ENCODE results near the gene CES2. TPM values are rescaled to one million over a fixed set of nuclear protein-coding genes. Genes with fewer than 3 reads are reported as not detected.

The CES2 gene
- total RNA-seq, 1 experiment from 2014 or later = 29.7 TPM

DNA sequence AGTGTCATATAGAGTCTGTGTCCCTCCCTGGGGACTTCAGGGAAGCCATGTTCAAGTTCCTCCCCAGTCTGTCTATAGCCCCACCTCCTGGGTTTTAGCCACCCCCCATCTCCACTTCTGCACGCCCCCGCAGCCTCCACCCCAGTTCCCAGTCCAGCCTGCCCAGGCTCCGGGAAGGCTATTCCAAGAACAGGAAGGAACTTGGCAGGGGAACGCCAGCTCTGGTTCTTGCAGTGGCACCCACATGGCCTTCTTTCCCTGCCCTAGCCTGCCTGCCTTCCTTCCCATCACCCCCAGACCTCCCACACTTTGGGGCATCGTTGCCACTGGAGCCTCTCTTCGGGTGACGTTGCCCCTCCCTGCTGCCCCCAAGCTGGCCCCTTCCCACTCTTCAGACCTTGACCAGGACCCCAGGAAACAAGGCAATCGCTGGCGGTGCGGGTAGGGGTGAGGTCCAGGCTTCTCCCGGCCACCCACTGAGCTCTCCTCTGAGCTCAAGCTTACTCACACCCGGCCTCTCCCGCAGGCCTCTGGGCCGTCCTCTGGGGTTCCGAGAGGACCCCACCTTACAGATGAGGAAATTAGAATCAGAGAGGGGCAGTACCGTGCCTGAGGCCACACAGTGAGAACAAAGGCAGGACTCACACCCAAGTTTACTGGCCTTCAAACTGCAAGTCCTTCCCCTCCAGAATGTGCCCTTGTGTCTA, 43.8 kb downstream of the CES2 start:
- H3K4me1 Mint-ChIP-seq = peaks cover 6% of the 10 kb centered on the region
- TF ChIP-seq, protein P1, sequence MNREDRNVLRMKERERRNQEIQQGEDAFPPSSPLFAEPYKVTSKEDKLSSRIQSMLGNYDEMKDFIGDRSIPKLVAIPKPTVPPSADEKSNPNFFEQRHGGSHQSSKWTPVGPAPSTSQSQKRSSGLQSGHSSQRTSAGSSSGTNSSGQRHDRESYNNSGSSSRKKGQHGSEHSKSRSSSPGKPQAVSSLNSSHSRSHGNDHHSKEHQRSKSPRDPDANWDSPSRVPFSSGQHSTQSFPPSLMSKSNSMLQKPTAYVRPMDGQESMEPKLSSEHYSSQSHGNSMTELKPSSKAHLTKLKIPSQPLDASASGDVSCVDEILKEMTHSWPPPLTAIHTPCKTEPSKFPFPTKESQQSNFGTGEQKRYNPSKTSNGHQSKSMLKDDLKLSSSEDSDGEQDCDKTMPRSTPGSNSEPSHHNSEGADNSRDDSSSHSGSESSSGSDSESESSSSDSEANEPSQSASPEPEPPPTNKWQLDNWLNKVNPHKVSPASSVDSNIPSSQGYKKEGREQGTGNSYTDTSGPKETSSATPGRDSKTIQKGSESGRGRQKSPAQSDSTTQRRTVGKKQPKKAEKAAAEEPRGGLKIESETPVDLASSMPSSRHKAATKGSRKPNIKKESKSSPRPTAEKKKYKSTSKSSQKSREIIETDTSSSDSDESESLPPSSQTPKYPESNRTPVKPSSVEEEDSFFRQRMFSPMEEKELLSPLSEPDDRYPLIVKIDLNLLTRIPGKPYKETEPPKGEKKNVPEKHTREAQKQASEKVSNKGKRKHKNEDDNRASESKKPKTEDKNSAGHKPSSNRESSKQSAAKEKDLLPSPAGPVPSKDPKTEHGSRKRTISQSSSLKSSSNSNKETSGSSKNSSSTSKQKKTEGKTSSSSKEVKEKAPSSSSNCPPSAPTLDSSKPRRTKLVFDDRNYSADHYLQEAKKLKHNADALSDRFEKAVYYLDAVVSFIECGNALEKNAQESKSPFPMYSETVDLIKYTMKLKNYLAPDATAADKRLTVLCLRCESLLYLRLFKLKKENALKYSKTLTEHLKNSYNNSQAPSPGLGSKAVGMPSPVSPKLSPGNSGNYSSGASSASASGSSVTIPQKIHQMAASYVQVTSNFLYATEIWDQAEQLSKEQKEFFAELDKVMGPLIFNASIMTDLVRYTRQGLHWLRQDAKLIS (CRISPR knock-in tag; IDR thresholded peaks at IDR 0.05; ENCODE audit: borderline replicate concordance) = no peak
- no peak for TF ChIP-seq HMGA2 (CRISPR knock-in tag; IDR thresholded peaks at IDR 0.05)
- TF ChIP-seq CBFB (CRISPR knock-in tag; IDR thresholded peaks at IDR 0.05; ENCODE audit: low read depth) = no peak
- no peak for TF ChIP-seq PRRX2 (CRISPR knock-in tag; IDR thresholded peaks at IDR 0.05)
- TF ChIP-seq CREB1 (CRISPR knock-in tag; IDR thresholded peaks at IDR 0.05) = no peak
- no peak for TF ChIP-seq NR3C1 (CRISPR knock-in tag; conservative IDR thresholded peaks at IDR 0.05; ENCODE audit: low read depth)
- TF ChIP-seq, protein P2, sequence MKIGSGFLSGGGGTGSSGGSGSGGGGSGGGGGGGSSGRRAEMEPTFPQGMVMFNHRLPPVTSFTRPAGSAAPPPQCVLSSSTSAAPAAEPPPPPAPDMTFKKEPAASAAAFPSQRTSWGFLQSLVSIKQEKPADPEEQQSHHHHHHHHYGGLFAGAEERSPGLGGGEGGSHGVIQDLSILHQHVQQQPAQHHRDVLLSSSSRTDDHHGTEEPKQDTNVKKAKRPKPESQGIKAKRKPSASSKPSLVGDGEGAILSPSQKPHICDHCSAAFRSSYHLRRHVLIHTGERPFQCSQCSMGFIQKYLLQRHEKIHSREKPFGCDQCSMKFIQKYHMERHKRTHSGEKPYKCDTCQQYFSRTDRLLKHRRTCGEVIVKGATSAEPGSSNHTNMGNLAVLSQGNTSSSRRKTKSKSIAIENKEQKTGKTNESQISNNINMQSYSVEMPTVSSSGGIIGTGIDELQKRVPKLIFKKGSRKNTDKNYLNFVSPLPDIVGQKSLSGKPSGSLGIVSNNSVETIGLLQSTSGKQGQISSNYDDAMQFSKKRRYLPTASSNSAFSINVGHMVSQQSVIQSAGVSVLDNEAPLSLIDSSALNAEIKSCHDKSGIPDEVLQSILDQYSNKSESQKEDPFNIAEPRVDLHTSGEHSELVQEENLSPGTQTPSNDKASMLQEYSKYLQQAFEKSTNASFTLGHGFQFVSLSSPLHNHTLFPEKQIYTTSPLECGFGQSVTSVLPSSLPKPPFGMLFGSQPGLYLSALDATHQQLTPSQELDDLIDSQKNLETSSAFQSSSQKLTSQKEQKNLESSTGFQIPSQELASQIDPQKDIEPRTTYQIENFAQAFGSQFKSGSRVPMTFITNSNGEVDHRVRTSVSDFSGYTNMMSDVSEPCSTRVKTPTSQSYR (CRISPR knock-in tag; IDR thresholded peaks at IDR 0.05) = no peak
- no peak overlapping the region for H3K4me3 Mint-ChIP-seq
- no peaks in the 10 kb centered on the region; the same call in 1 of the 2 replicates for H3K27me3 Mint-ChIP-seq (ENCODE audit: low read depth)
- no peak overlapping the region for H3K27ac Mint-ChIP-seq
- no peak for DNase-seq (ENCODE audit: low spot score)
- CTCF ChIA-PET = interaction anchor here (0.7 to 4.5 kb wide), 8 partner anchors 18 to 219 kb away, joined by 3 to 27 read pairs (median 5); partner anchors contain the start of genes CES3 and ELMO3
- no peak for ATAC-seq
- H3K9me3 Mint-ChIP-seq = no peaks in the 10 kb centered on the region
- no peaks in the 10 kb centered on the region for H3K36me3 Mint-ChIP-seq
- POLR2A ChIA-PET = no interaction called here

DNA sequence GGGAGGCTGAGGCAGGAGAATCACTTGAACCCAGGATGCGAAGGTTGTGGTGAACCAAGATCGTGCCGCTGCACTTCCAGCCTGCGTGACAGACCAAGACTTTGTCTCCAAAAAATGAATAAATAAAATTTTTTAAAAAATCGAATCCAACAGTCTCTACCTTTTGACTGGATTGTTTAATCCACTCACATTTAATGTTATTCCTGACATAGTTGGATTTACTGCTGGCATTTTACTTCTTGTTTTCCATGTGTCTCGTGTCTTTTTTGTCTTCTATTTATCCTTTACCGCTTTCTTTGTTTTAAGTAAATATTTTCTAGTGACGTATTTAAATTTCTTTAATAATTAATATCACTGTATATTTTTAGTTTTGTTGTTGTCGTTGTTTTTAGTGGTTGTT, 47.7 kb downstream of the CES2 start:
- H3K9me3 Mint-ChIP-seq = no peaks in the 10 kb centered on the region
- no peaks in the 10 kb centered on the region for H3K36me3 Mint-ChIP-seq
- ChIA-PET CTCF (interaction anchor here (0.6 to 1.7 kb wide), 5 partner anchors 22 to 215 kb away, joined by 3 to 6 read pairs (median 3); partner anchors contain the start of gene CES3), POLR2A (no interaction called here)
- H3K4me3 Mint-ChIP-seq = no peak overlapping the region
- H3K27ac Mint-ChIP-seq = no peak overlapping the region
- ATAC-seq (no peak), DNase-seq (ENCODE audit: low spot score) (no peak)
- TF ChIP-seq IRF2 (CRISPR knock-in tag; IDR thresholded peaks at IDR 0.05; ENCODE audit: borderline replicate concordance, low read depth) (no peak), GRHL2 (CRISPR knock-in tag; IDR thresholded peaks at IDR 0.05; ENCODE audit: insufficient replicate concordance, severe bottlenecking) (no peak), NFYB (CRISPR knock-in tag; conservative IDR thresholded peaks at IDR 0.05; ENCODE audit: low read depth) (no peak), ZNF416 (CRISPR knock-in tag; IDR thresholded peaks at IDR 0.05) (no peak)
- TF ChIP-seq, protein P3, sequence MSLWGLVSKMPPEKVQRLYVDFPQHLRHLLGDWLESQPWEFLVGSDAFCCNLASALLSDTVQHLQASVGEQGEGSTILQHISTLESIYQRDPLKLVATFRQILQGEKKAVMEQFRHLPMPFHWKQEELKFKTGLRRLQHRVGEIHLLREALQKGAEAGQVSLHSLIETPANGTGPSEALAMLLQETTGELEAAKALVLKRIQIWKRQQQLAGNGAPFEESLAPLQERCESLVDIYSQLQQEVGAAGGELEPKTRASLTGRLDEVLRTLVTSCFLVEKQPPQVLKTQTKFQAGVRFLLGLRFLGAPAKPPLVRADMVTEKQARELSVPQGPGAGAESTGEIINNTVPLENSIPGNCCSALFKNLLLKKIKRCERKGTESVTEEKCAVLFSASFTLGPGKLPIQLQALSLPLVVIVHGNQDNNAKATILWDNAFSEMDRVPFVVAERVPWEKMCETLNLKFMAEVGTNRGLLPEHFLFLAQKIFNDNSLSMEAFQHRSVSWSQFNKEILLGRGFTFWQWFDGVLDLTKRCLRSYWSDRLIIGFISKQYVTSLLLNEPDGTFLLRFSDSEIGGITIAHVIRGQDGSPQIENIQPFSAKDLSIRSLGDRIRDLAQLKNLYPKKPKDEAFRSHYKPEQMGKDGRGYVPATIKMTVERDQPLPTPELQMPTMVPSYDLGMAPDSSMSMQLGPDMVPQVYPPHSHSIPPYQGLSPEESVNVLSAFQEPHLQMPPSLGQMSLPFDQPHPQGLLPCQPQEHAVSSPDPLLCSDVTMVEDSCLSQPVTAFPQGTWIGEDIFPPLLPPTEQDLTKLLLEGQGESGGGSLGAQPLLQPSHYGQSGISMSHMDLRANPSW (CRISPR knock-in tag; conservative IDR thresholded peaks at IDR 0.05; ENCODE audit: low read depth) = no peak
- TF ChIP-seq, protein P4, sequence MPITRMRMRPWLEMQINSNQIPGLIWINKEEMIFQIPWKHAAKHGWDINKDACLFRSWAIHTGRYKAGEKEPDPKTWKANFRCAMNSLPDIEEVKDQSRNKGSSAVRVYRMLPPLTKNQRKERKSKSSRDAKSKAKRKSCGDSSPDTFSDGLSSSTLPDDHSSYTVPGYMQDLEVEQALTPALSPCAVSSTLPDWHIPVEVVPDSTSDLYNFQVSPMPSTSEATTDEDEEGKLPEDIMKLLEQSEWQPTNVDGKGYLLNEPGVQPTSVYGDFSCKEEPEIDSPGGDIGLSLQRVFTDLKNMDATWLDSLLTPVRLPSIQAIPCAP (CRISPR knock-in tag; IDR thresholded peaks at IDR 0.05) = no peak
- TF ChIP-seq, protein P5, sequence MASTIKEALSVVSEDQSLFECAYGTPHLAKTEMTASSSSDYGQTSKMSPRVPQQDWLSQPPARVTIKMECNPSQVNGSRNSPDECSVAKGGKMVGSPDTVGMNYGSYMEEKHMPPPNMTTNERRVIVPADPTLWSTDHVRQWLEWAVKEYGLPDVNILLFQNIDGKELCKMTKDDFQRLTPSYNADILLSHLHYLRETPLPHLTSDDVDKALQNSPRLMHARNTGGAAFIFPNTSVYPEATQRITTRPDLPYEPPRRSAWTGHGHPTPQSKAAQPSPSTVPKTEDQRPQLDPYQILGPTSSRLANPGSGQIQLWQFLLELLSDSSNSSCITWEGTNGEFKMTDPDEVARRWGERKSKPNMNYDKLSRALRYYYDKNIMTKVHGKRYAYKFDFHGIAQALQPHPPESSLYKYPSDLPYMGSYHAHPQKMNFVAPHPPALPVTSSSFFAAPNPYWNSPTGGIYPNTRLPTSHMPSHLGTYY (CRISPR knock-in tag; IDR thresholded peaks at IDR 0.05) = no peak
- H3K4me1 Mint-ChIP-seq = no peaks in the 10 kb centered on the region
- H3K27me3 Mint-ChIP-seq (ENCODE audit: low read depth) = peaks cover 3% of the 10 kb centered on the region; the same call in 1 of the 2 replicates

All from WTC11 (cell line).